SK-N-SH treated with all-trans-retinoic acid at 6 μM for 48 hours (cell line): ENCODE measurements around the gene CBX8.

ENCODE experiments used
- ATAC-seq: fragments of 200-7000 bp; cut with Tn5 transposase; 3 replicates; pipeline ENCODE4 v1.9.1; 2020; ENCODE audit warnings: mild to moderate bottlenecking, moderate library complexity
- ARNTL ChIP-seq: fragments of 450-650 bp; formaldehyde crosslinking; IDR thresholded peaks from 2 replicates; pipeline ENCODE4 v1.5.0; 2020; ENCODE audit warnings: low read depth, mild to moderate bottlenecking, moderate library complexity, borderline replicate concordance
- BACH2 ChIP-seq: fragments of 250-450 bp; sonication (Bioruptor Pico); IDR thresholded peaks from 2 replicates; pipeline ENCODE4 v1.9.0; 2021; ENCODE audit warnings: mild to moderate bottlenecking, borderline replicate concordance
- CREB5 ChIP-seq: fragments of 250-450 bp; sonication (Bioruptor Pico); IDR thresholded peaks from 2 replicates; pipeline ENCODE4 v1.5.1; 2020; ENCODE audit warnings: low read depth, mild to moderate bottlenecking, moderate library complexity
- CSDC2 ChIP-seq: fragments of 250-450 bp; sonication (Bioruptor Pico); IDR thresholded peaks from 2 replicates; pipeline ENCODE4 v1.5.0; 2020; ENCODE audit warnings: mild to moderate bottlenecking, moderate library complexity
- ESRRG ChIP-seq: fragments of 250-450 bp; sonication (Bioruptor Pico); IDR thresholded peaks from 2 replicates; pipeline ENCODE4 v1.6.1; 2021; ENCODE audit warnings: mild to moderate bottlenecking
- GLIS3 ChIP-seq: fragments of 250-450 bp; sonication (Bioruptor Pico); IDR thresholded peaks from 2 replicates; pipeline ENCODE4 v1.5.0; 2020; ENCODE audit warnings: mild to moderate bottlenecking, moderate library complexity
- ISL1 ChIP-seq: fragments of 250-450 bp; sonication (Bioruptor Pico); IDR thresholded peaks from 2 replicates; pipeline ENCODE4 v2.1.2; 2022; ENCODE audit warnings: mild to moderate bottlenecking, moderate library complexity
- OSR1 ChIP-seq: fragments of 250-450 bp; sonication (Bioruptor Pico); IDR thresholded peaks from 2 replicates; pipeline ENCODE4 v1.8.0; 2022; ENCODE audit warnings: moderate library complexity, mild to moderate bottlenecking, inconsistent platforms
- POU6F1 ChIP-seq: fragments of 250-450 bp; sonication (Bioruptor Pico); IDR thresholded peaks from 2 replicates; pipeline ENCODE4 v1.8.0; 2021; ENCODE audit warnings: low read depth, mild to moderate bottlenecking, moderate library complexity, borderline replicate concordance
- PPARA ChIP-seq: fragments of 250-450 bp; sonication (Bioruptor Pico); IDR thresholded peaks from 2 replicates; pipeline ENCODE4 v1.5.0; 2020; ENCODE audit warnings: mild to moderate bottlenecking, borderline replicate concordance
- RARB ChIP-seq: fragments of 250-450 bp; sonication (Bioruptor Pico); IDR thresholded peaks from 2 replicates; pipeline ENCODE4 v1.8.0; 2021; ENCODE audit warnings: mild to moderate bottlenecking, moderate library complexity
- SNAI2 ChIP-seq: fragments of 250-450 bp; sonication (Bioruptor Pico); IDR thresholded peaks from 2 replicates; pipeline ENCODE4 v1.5.0; 2020; ENCODE audit warnings: mild to moderate bottlenecking, moderate library complexity
- TCF4 ChIP-seq: fragments of 250-450 bp; sonication (Bioruptor Pico); IDR thresholded peaks from 2 replicates; pipeline ENCODE4 v1.8.0; 2021; ENCODE audit warnings: mild to moderate bottlenecking, moderate library complexity, borderline replicate concordance
- TSHZ2 ChIP-seq: fragments of 250-450 bp; sonication (Bioruptor Pico); IDR thresholded peaks from 2 replicates; pipeline ENCODE4 v1.5.0; 2020; ENCODE audit warnings: mild to moderate bottlenecking, moderate library complexity
- ZC3H10 ChIP-seq: fragments of 250-450 bp; sonication (Bioruptor Pico); IDR thresholded peaks from 2 replicates; pipeline ENCODE4 v1.5.1; 2021; ENCODE audit warnings: mild to moderate bottlenecking, moderate library complexity
- ZFP3 ChIP-seq: fragments of 250-450 bp; sonication (Bioruptor Pico); IDR thresholded peaks from 2 replicates; pipeline ENCODE4 v1.5.0; 2020; ENCODE audit warnings: mild to moderate bottlenecking, moderate library complexity
- ZFP30 ChIP-seq: fragments of 450-650 bp; formaldehyde crosslinking; IDR thresholded peaks from 2 replicates; pipeline ENCODE4 v1.5.0; 2022; ENCODE audit warnings: mild to moderate bottlenecking, moderate library complexity
- ZNF70 ChIP-seq: fragments of 450-650 bp; formaldehyde crosslinking; IDR thresholded peaks from 2 replicates; pipeline ENCODE4 v1.5.0; 2020; ENCODE audit warnings: mild to moderate bottlenecking, moderate library complexity
- ZNF8 ChIP-seq: fragments of 450-650 bp; formaldehyde crosslinking; IDR thresholded peaks from 2 replicates; pipeline ENCODE4 v1.5.0; 2020; ENCODE audit warnings: mild to moderate bottlenecking, moderate library complexity
- TF ChIP-seq, protein P1 (sequence below): fragments of 250-450 bp; sonication (Bioruptor Pico); IDR thresholded peaks from 2 replicates; pipeline ENCODE4 v1.5.1; 2021; ENCODE audit warnings: mild to moderate bottlenecking, moderate library complexity

CBX8 gene

DNA sequence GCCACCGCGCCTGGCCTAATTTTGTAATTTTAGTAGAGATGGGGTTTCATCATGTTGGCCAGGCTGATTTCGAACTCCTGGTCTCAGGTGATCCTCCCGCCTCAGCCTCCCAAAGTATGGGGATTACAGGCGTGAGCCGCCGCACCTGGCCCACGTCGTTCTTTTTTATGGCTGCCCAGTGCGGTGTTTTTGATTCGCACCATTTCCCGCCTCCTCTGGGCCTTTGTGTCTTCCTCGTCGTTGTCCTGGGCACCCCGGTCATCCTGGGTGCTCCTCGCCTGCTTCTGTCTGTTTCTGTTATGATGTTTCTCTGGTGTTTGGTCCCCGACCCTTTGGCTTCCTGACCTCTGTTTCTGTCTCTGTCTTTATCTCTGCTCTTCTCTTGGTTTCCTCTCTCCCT lies 27.4 kb upstream of the CBX8 start:
- TF ChIP-seq ZNF70 (CRISPR knock-in tag) (no peak), POU6F1 (CRISPR knock-in tag) (no peak), CREB5 (CRISPR knock-in tag) (no peak), ZNF8 (no peak), TCF4 (CRISPR knock-in tag) (no peak), ARNTL (CRISPR knock-in tag) (no peak), ESRRG (CRISPR knock-in tag) (no peak), PPARA (no peak), RARB (CRISPR knock-in tag) (no peak), GLIS3 (CRISPR knock-in tag) (no peak), ISL1 (CRISPR knock-in tag) (no peak)
- TF ChIP-seq, protein P1, sequence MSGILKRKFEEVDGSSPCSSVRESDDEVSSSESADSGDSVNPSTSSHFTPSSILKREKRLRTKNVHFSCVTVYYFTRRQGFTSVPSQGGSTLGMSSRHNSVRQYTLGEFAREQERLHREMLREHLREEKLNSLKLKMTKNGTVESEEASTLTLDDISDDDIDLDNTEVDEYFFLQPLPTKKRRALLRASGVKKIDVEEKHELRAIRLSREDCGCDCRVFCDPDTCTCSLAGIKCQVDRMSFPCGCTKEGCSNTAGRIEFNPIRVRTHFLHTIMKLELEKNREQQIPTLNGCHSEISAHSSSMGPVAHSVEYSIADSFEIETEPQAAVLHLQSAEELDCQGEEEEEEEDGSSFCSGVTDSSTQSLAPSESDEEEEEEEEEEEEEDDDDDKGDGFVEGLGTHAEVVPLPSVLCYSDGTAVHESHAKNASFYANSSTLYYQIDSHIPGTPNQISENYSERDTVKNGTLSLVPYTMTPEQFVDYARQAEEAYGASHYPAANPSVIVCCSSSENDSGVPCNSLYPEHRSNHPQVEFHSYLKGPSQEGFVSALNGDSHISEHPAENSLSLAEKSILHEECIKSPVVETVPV (CRISPR knock-in tag) = no peak
- no peak for ATAC-seq

DNA sequence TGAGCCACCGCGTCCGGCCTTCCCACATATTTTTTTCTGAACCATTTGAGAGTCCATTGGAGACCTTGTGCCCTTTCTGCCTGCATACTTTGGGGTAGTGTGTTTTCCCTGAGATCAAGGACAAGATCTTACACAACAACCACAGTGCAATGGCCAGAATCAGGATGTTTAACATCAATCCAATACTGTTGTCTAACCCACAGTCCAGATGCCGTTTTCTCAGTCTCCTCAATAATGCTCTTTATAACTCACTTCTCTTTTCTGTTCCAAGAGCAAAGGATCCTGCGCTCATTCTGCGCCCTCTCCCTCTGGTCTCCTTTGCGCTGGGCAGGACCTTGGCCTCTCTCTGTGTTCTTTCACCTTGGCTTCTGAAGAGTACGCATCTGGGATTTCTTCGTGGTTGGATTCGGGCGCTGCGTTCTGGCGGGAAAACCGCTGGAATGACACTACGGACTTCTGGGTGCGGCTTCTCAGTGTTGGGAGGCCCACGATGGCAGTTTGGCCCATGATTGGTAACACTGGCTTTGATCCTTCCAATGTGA lies 25.8 kb upstream of the CBX8 start:
- ATAC-seq = no peak

GRCh38 chr17:79821331-79822095 lies 24.6 kb upstream of the CBX8 start:
- TF ChIP-seq SNAI2 (CRISPR knock-in tag) (no peak), TSHZ2 (CRISPR knock-in tag) (no peak), CSDC2 (CRISPR knock-in tag) (no peak), PPARA (no peak), ZNF8 (no peak), ESRRG (CRISPR knock-in tag) (no peak), TCF4 (CRISPR knock-in tag) (no peak)
- ATAC-seq = no peak

More for the DNA sequence above, 25.8 kb upstream of the CBX8 start:
- no peak for TF ChIP-seq CREB5 (CRISPR knock-in tag)
- no peak for TF ChIP-seq BACH2 (CRISPR knock-in tag)

- no peak for ATAC-seq
- no peak for TF ChIP-seq ZFP3 (CRISPR knock-in tag)
- TF ChIP-seq SNAI2 (CRISPR knock-in tag) = no peak
- no peak for TF ChIP-seq OSR1 (CRISPR knock-in tag)
- TF ChIP-seq ZC3H10 = no peak
- TF ChIP-seq CSDC2 (CRISPR knock-in tag) = no peak
- no peak for TF ChIP-seq ZFP30 (CRISPR knock-in tag)
- TF ChIP-seq TSHZ2 (CRISPR knock-in tag) = no peak
- TF ChIP-seq, protein P1 (CRISPR knock-in tag) = no peak
- no peak for TF ChIP-seq ZNF70 (CRISPR knock-in tag)
- no peak for TF ChIP-seq ESRRG (CRISPR knock-in tag)
- TF ChIP-seq RARB (CRISPR knock-in tag) = no peak
- TF ChIP-seq CREB5 (CRISPR knock-in tag) = no peak
- TF ChIP-seq PPARA = no peak
Measured at GRCh38 chr17:79820959-79821330, 24.1 kb upstream of the CBX8 start.
